MM.1S (cell line): Measurements from ENCODE around the gene YBX2.

Experiments
- CTCF ChIP-seq: fragments of 300-600 bp; sonication (generic); IDR thresholded peaks from 2 replicates; pipeline ENCODE4 v1.5.1; 2016; ENCODE audit warnings: antibody characterized with exemption, low read length, mixed read lengths
- EZH2 ChIP-seq: fragments of 300-600 bp; sonication (generic); optimal IDR thresholded peaks from 2 replicates; pipeline ENCODE3; 2017; ENCODE audit warnings: low read depth, mild to moderate bottlenecking, antibody characterized with exemption, low read length, mixed read lengths
- EZH2phosphoT487 ChIP-seq: fragments of 300-600 bp; sonication (generic); IDR thresholded peaks from 2 replicates; pipeline ENCODE4 v1.6.1; 2018; ENCODE audit warnings: antibody characterized with exemption, low read length

DNA sequence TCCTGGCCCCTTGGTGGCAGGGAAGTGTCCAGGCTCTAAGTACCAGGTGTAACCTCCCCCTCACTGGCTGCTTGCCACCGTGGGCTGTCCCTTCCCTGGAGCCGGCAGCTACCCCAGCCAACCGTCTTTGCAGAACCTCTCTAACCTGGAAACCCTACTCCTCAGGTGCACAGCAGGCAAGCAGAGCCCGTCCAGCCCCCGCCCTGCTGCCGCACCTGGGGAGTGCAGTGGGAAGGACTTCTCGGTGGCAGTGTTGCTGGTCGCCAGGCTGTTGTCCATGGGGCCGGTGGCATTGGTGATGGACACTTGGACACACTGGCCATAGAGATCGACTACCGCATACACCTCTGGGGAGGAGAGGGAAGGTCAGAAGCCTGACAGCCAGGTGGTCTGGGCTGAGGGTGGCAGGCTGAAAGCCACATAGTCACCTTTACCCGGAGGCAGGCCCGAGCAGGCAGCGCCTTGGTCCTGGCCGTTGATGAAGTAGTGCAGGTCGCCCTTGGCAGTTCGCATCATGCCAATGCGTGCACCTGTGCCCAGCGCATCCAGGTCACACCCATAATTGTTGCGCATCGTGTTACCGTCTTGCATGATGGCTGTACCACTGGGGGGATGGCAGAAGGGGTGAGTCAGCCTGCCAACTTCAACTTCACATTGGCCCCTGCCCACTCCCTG is 28.2 kb upstream of the YBX2 start:
- TF ChIP-seq CTCF (no peak), EZH2 (no peak), EZH2phosphoT487 (no peak)
